Hepatocyte (in vitro differentiated cells): Measurements from ENCODE around the gene MANBA. TPM values are rescaled to one million over a fixed set of nuclear protein-coding genes. Genes with fewer than 3 reads are reported as not detected.

Source experiments
- DNase-seq: peaks from one replicate; pipeline ENCODE4 v3.0.0-alpha.2; 2016; ENCODE audit warnings: low spot score
- H2AFZ ChIP-seq: fragments of 200-600 bp; sonication (generic); 2 replicates; pipeline ENCODE4 v1.6.0; 2016; ENCODE audit warnings: antibody characterized with exemption, mild to moderate bottlenecking
- H3K27ac ChIP-seq: fragments of 200-600 bp; sonication (generic); 2 replicates; pipeline ENCODE4 v1.5.1; 2016; ENCODE audit warnings: mild to moderate bottlenecking
- H3K27me3 ChIP-seq: fragments of 200-600 bp; sonication (generic); 2 replicates; pipeline ENCODE4 v1.6.1; 2016
- H3K36me3 ChIP-seq: fragments of 200-600 bp; sonication (generic); replicated peaks from 2 replicates; pipeline ENCODE4 v1.5.1; 2016; ENCODE audit warnings: low read depth; ENCODE audit not compliant: insufficient read depth
- H3K4me1 ChIP-seq: fragments of 200-600 bp; sonication (generic); 2 replicates; pipeline ENCODE4 v1.5.1; 2016; ENCODE audit warnings: mild to moderate bottlenecking, moderate library complexity; ENCODE audit not compliant: insufficient read depth
- H3K4me2 ChIP-seq: fragments of 200-600 bp; sonication (generic); 2 replicates; pipeline ENCODE4 v1.6.0; 2016
- H3K4me3 ChIP-seq: fragments of 200-600 bp; sonication (generic); 2 replicates; pipeline ENCODE4 v1.5.1; 2016; ENCODE audit warnings: mild to moderate bottlenecking
- H3K79me2 ChIP-seq: fragments of 200-600 bp; sonication (generic); 2 replicates; pipeline ENCODE4 v1.6.0; 2017; ENCODE audit warnings: mild to moderate bottlenecking
- H3K9me2 ChIP-seq: fragments of 200-600 bp; sonication (generic); replicated peaks from 2 replicates; pipeline ENCODE4 v1.6.0; 2017; ENCODE audit warnings: mild to moderate bottlenecking; ENCODE audit not compliant: insufficient read depth
- H3K9me3 ChIP-seq: fragments of 200-600 bp; sonication (generic); 2 replicates; pipeline ENCODE4 v1.5.1; 2016; ENCODE audit warnings: low read depth, mild to moderate bottlenecking
- H4K20me1 ChIP-seq: fragments of 200-600 bp; sonication (generic); 2 replicates; pipeline ENCODE4 v1.6.0; 2016; ENCODE audit warnings: mild to moderate bottlenecking; ENCODE audit not compliant: insufficient read depth, poor library complexity, severe bottlenecking
- EZH2 ChIP-seq: fragments of 200-600 bp; sonication (generic); IDR thresholded peaks from 2 replicates; pipeline ENCODE4 v1.6.1; 2016; ENCODE audit warnings: antibody characterized with exemption, mild to moderate bottlenecking, borderline replicate concordance
- EZH2phosphoT487 ChIP-seq: fragments of 200-600 bp; sonication (generic); IDR thresholded peaks from one replicate; pipeline ENCODE4 v1.6.1; 2018; ENCODE audit warnings: antibody characterized with exemption, mild to moderate bottlenecking, low read depth, moderate library complexity; ENCODE audit not compliant: unreplicated experiment, severe bottlenecking
- WGBS: methylation state at CpG from one replicate; pipeline ENCODE4 v1.1.6; 2016; ENCODE audit warnings: low lambda C conversion rate; ENCODE audit errors: missing lambda C conversion rate; 5-methylcytosine and 5-hydroxymethylcytosine counted together
- polyA plus RNA-seq: library from polyadenylated mRNA; unstranded; fragments of >200 nt; fragmentation: Nextera tagmentation; extraction: Ambion mirVana; gene quantifications from 2 replicates; pipeline ENCODE4 v1.2.1, GENCODE V29; 2016
- total RNA-seq: library from RNA; depleted of rRNA; stranded (reverse); fragments of >200 nt; gene quantifications from 2 replicates; pipeline ENCODE4 v1.2.3, GENCODE V29; 2014
- TF ChIP-seq, protein P1 (sequence below): fragments of 200-600 bp; sonication (generic); IDR thresholded peaks from 2 replicates; pipeline ENCODE4 v1.5.1; 2016; ENCODE audit warnings: antibody characterized with exemption, mild to moderate bottlenecking; ENCODE audit not compliant: poor library complexity

The MANBA gene
- 91.4 and 98.1 TPM in 2 replicates for total RNA-seq
- polyA plus RNA-seq, result 37.5 and 52.0 TPM in 2 replicates

DNA sequence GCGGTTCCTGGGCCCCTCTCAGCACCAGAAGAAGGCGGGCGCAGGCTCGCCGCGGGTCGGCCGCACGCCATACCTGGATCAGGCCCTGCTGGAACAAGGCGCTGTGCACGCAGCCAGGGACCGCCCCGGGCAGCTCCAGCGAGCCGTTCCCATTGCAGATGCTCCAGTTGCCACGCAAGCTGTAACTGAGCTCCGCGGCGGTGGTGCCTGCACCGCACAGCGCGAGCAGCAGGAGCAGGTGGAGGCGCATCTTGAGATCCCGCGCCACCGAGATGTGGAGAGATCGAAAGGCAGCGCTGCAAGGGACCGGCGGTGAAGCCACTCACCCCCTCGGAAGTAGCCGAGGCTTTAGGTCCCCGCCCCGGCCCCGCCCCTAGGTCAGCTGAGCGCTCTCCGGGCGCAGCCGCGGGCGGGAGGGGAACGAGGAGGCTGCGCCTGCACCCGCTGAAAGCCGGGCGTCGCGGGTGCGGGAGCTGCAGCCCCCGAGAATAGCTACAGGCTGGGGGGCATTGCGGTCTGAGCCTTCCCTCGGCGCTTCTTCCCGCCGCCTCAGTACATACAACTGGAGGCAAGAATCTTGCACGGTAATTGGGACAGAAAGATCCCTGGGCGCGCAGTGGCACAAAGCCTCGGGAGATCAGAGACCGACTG lies at the start of gene MANBA:
Gene MANBA, minus strand, starts transcription at position 324 of the 651 bp plus-strand sequence. Its CDS starts 74 bp downstream, at position 250.
- H3K4me3 ChIP-seq, result peak within 1 kb of the TSS; percentile 75

DNA sequence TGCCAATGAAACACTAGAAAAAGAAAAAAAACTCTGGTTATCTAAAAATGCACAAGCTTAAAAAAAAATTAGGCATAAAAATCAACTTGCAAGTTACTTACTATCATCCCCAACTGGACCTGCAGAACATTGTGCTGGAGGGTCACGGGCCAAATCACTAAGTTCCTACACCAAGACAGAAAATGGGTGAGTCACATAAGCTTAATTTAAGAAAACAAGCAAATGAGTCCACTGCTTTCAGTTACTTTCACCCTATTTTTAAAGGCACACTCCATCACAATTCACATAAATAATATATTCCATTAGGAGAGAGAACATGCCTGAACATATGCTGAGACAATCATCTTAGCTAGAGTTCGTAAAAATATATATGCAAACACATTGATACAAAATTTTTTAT lies 48.9 kb upstream of the MANBA start:
- H4K20me1 ChIP-seq, result peaks cover 94% of the 10 kb centered on the region
- TF ChIP-seq EZH2phosphoT487, result no peak
- TF ChIP-seq, protein P1, sequence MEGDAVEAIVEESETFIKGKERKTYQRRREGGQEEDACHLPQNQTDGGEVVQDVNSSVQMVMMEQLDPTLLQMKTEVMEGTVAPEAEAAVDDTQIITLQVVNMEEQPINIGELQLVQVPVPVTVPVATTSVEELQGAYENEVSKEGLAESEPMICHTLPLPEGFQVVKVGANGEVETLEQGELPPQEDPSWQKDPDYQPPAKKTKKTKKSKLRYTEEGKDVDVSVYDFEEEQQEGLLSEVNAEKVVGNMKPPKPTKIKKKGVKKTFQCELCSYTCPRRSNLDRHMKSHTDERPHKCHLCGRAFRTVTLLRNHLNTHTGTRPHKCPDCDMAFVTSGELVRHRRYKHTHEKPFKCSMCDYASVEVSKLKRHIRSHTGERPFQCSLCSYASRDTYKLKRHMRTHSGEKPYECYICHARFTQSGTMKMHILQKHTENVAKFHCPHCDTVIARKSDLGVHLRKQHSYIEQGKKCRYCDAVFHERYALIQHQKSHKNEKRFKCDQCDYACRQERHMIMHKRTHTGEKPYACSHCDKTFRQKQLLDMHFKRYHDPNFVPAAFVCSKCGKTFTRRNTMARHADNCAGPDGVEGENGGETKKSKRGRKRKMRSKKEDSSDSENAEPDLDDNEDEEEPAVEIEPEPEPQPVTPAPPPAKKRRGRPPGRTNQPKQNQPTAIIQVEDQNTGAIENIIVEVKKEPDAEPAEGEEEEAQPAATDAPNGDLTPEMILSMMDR, result no peak
- TF ChIP-seq EZH2, result no peak
- no peak overlapping the region for H3K4me2 ChIP-seq
- no peak overlapping the region for H3K4me3 ChIP-seq
- peaks cover 100% of the 10 kb centered on the region for H3K79me2 ChIP-seq
- H3K36me3 ChIP-seq, result no peaks in the 10 kb centered on the region
- no peak for DNase-seq
- 91% methylated on average over 2 of the region's 2 CpGs for WGBS
- no peaks in the 10 kb centered on the region for H3K4me1 ChIP-seq
- H3K9me3 ChIP-seq, result no peaks in the 10 kb centered on the region
- no peak overlapping the region for H2AFZ ChIP-seq
- H3K27me3 ChIP-seq, result no peaks in the 10 kb centered on the region
- H3K27ac ChIP-seq, result no peak overlapping the region
- H3K9me2 ChIP-seq, result no peaks in the 10 kb centered on the region

More for the DNA sequence above, at the start of gene MANBA:
- 2% methylated on average over 50 of the region's 60 CpGs for WGBS
- H3K79me2 ChIP-seq, result peaks cover 43% of the 10 kb centered on the region
- H3K36me3 ChIP-seq, result no peaks in the 10 kb centered on the region
- TF ChIP-seq, protein P1, result no peak
- TF ChIP-seq EZH2phosphoT487 (no peak), EZH2 (no peak)
- peak within 1 kb of the TSS; percentile 80 for H3K4me2 ChIP-seq
- peaks cover 7% of the 10 kb centered on the region for H3K4me1 ChIP-seq
- peak; percentile 95 for DNase-seq
- peak within 1 kb of the TSS; percentile 88 for H2AFZ ChIP-seq
- peak within 1 kb of the TSS; percentile 88 for H3K27ac ChIP-seq
- H3K27me3 ChIP-seq, result no peaks in the 10 kb centered on the region
- H3K9me3 ChIP-seq, result no peaks in the 10 kb centered on the region
- H3K9me2 ChIP-seq, result no peaks in the 10 kb centered on the region
- H4K20me1 ChIP-seq, result peaks cover 4% of the 10 kb centered on the region

DNA sequence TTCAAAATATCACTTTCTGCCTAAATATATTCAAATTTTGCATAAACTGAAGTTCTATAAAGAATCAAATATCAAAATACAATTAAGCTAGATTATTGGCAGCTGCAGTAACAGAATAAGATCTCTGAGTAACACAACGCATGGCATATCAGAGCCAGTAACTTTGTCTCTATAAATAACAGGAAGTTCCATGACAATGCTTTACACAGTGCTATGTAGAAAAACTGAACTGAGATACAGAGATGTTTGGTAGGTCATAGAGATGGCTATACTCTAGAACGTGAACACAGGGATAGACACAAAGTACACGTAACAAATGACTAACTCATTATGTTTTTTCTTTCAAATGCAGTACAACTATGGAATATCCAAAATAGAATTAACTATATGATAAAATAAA lies 48.4 kb upstream of the MANBA start:
- Histone ChIP-seq H3K27ac (no peak overlapping the region), H2AFZ (no peak overlapping the region), H3K9me2 (no peaks in the 10 kb centered on the region), H3K4me2 (no peak overlapping the region), H3K4me1 (no peaks in the 10 kb centered on the region), H3K79me2 (peaks cover 100% of the 10 kb centered on the region), H3K36me3 (no peaks in the 10 kb centered on the region), H3K27me3 (no peaks in the 10 kb centered on the region), H3K4me3 (no peak overlapping the region), H3K9me3 (no peaks in the 10 kb centered on the region), H4K20me1 (peaks cover 89% of the 10 kb centered on the region)
- DNase-seq, result no peak
- WGBS, result 92% methylated on average over 3 of the region's 3 CpGs
- TF ChIP-seq EZH2, result no peak
- TF ChIP-seq, protein P1, result no peak
- TF ChIP-seq EZH2phosphoT487, result no peak
